GM12801 (cell line): ENCODE data around the gene AHDC1.

Experiments
- CTCF ChIP-seq: IDR thresholded peaks from one replicate; pipeline ENCODE4 v1.5.1; 2011; ENCODE audit warnings: control low read depth; ENCODE audit not compliant: insufficient read length; ENCODE audit errors: extremely low read depth

AHDC1 gene

DNA sequence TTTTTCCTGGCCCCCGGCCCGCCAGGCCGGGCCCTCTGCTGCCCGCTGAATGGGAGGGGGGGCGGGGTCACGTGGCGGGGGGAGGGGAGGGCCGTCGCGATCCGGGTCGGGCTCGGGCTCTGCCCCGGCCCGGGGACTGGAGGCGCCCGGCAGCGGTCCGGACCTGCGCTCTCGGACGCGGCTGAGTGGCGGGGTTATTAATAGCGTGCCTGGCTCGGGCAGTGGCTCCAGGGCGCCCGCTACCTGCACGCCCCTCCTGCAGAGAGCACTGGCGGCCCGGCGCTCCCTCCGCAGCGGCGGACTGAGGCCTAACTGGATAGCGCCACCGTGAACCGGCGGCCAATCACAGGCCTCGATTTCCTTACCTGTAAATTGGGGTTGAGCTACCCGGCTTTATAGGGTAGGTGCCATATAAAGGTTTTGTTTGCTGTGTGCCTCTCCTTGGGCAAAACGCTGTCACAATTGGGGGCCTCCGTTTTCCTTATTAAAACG, 28.1 kb downstream of the AHDC1 start:
- no peak for TF ChIP-seq CTCF

DNA sequence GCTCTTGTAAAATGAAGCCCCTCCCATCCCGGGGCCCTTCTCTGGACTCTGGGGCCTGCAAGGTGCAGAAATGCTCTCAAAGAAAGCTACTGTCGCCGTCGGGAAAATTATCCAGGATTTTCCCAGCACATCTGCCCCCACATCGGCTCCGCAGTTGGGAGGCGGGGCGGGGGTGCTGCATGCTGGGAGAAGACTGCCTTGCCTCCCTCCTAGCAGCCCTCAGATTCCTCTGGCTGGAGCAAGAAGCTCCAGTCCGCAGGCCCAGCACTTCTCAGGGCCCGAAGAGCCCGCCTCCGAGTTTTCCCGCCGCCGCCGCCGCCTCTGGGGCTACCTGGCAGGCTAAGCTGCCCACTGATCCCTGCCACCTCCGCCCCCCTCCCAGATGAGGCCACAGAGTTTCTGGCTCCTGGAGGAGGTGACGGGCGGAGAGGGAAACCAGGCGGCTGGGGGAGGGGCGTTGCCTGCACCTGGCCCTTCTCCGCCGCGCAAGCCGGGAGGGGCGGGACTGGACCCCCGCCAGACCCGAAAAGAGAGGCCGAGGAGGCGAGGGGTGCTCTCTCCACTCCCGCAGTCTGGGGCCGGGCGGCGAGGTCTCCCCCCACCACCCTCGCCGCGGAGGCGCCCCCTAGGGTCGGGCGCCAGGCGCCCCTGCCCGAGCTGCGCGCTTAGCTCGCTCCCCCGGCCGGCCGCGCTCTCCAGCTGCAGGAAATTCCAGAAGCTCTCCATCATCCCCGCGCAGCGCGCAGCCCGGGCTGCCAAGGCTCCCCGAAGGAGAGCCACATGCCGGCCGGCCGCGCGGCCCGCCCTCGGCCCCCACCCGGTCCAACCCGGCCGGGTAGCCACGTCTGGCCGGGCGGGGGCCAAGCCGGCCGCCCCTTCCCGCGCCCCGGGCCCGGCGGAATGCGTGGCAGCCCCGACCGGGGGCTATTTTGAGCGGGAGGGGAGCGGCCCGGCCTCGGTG, 28.8 kb downstream of the AHDC1 start:
- no peak for TF ChIP-seq CTCF

DNA sequence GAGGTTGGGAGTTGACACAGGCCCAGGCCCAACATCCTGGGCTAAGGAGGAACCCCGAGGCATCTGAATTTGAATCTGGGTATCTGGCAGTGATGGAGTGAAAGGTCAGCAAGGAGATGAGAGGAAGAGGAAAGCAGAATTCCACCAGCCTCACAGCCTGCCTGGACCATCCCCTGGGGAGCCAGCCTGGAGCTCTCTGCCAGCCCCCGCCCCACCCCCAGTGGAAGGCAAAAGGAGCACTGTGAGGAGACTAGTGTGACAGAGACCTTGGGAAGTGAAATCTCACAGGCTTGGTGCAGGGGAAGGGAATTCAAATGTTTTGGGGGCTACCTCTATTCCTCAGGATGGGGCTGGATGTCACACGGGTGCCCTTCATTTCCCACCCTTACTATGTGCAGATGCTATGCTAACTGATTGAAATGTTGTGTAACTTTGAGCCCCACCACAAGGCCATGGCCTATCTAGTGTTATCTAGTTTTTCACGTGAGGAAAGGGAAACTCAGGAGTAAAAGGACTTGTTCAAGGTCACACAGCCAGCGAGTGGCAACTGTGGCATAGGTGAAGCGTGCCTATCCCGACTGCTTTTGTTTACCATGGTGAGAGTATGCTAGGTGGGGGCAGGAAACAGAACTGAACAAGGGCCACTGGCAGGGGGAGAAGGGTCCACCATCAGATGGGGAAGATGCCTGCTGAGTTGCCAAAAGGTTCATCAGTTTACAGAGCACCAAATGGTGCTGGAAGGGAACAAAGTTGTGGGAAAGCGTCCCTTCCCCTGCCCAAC, 29.8 kb downstream of the AHDC1 start:
- TF ChIP-seq CTCF: no peak

- TF ChIP-seq CTCF: no peak
Measured at GRCh38 chr1:27572679-27573426, 31.1 kb downstream of the AHDC1 start.

DNA sequence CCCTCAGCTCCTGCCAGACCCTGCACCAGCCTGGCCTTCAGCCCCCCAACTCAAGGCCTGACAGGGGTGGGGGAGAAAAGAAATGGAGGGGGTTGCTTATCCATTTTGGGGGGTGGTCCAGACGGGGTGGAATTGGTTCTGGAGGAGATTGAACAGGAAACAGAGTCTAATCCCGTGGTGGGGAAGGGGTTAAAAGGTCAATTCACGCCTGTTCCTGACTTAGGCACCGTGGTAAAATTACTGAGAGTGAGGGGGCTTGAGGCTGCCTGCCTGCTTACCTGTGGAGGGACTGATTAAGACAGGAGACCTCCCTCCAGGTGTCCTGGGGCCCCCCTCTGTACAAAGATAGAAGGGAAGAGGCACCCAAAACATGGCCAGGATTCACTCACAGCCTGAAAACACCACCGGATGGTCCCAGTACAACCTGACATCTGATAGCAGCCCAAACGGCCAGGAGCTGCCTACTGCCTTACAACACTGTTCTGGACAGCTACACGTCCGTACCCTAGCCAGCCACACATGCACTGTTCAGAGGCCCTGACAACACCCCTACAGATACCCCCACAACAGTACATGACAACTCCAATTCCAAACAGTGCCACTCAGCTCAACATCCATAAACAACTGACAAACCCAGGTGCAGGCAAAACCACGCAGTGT, 31.8 kb downstream of the AHDC1 start:
- TF ChIP-seq CTCF: no peak

- TF ChIP-seq CTCF: no peak
Measured at GRCh38 chr1:27571439-27572018, 32.4 kb downstream of the AHDC1 start.
